Limb (tissue), 2 donors: ENCODE results near the gene UBE2B.
"Not testable (repeated sequence)": the region's sequence is repeated elsewhere in the genome, so short reads cannot be mapped to it uniquely, and the experiment has no call there.

Experiments
- DNase-seq, 2 donors: peaks; one replicate each; pipeline ENCODE4 v3.0.0-alpha.2; 2016; ENCODE audit errors: extremely low spot score in 2 of 2

The UBE2B gene

DNA sequence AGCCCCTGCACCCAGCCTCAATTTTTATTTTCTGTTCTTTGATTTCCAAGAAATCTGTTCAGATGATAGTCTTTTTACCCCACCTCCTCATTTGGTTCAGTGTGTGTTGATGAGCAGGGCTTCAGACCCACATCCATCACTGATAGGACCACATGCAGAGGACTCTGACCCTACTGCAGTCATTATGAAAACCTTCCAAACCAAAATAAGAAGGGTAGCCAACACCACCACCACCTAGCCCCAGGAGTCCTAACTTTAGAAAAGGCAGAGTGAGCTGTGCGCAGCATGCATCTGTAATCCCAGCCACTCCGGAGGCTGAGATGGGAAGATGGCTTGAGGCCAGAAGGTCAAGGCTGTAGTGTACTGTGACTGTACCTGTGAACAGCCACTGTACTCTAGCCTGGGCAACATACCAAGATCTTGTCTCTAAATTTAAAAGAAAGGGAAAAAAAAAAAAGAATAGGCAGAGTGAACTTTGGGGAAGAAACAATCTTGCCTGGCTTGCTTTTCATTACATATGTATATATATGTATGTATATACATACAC lies 27.3 kb downstream of the UBE2B start:
- DNase-seq: no peak

GRCh38 chr5:134403951-134404350 lies 32.6 kb downstream of the UBE2B start:
- DNase-seq: no peak

GRCh38 chr5:134406390-134406789 lies 35.0 kb downstream of the UBE2B start:
- no peak for DNase-seq

DNA sequence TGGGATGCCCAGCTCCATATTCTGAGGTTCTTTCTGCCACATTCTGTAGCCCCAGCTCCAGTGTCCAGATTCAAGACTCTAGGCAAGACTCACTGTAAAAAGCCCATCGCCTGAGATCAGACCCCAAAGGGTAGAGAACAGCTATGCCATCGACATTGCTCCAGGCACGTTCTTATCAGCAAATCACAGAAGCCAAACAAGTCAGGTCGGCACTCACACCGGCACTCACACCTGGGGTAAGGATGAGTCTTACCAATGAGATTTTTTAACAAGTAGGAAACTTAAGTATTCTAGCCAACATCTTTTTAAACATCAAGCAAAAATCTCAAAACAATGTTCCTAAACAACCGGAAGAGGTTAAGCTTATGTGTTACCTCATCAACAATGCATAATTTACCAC lies 38.0 kb downstream of the UBE2B start:
- no peak for DNase-seq

DNA sequence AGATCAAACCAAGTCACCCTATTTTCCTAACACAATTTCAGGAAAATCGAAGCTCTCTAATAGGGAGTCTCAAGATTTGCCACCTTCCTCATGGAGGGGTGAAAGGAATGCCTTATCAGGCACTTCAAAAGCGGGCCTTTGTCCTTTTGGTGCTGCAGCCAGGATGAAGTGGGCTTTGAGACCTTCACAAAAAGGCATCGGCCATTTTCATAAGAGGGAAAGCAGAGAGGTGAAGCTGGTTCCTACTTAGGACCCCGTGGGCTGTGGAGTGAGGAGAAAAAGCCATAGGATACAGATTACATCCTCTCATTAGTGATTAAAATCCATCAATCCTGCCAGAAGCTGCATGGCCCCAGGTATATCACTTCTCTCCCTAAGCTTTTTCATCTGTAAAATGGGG lies 39.5 kb downstream of the UBE2B start:
- no peak for DNase-seq

GRCh38 chr5:134411228-134411545 lies 39.8 kb downstream of the UBE2B start:
- no peak for DNase-seq

- peak; percentile 90 to 94 for DNase-seq
These were observed 40.3 kb downstream of the UBE2B start, which contains the start of gene CDKN2AIPNL for GRCh38 chr5:134411546-134412266. TSS of gene CDKN2AIPNL (minus strand) at chr5:134411881. CDS start at chr5:134411854, 27 bp downstream.

DNA sequence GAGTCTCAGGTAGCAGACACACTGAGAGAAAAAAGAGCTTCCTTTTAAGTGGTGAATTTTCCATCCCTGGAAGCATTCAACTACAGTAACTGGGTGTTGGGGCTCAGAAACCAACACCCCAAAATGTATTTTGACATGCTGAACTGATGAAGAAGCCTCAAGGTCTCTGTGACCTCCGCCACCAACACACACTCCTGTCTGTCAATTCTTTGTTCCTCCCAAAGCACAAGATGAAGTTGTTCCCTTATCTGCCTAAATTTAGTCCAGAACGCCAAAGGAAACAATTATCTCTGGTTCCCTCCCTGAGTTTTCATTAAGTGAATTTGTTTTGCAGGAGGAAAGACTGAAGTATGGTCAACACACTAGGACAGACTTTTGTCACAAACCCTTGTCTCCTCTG lies 41.7 kb downstream of the UBE2B start:
- no peak for DNase-seq

GRCh38 chr5:134417707-134418106 lies 46.3 kb downstream of the UBE2B start:
- no peak for DNase-seq

GRCh38 chr5:134418958-134419357 lies 47.6 kb downstream of the UBE2B start:
- DNase-seq: no peak

DNA sequence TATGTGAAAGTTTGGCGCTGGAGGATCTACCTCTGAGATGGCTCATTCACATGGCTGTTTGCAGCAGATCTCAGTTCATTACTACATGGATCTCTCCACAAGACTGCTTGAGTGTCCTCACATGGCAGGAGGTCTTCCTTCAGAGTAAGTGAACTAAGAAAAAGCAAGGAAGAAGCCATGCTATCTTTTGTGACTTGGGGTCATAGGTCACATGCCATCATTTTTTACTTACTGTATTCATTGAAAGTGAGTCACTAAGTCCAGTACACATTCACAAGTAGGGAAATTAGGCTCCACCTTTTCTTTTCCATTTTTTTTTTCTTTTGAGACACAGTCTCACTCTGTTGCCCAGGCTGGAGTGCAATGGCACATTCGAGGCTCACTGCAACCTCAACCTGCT lies 49.0 kb downstream of the UBE2B start:
- no peak for DNase-seq

- not testable (repeated sequence) for DNase-seq
These were observed 49.7 kb downstream of the UBE2B start for GRCh38 chr5:134421038-134421437.

GRCh38 chr5:134422791-134423365 lies 51.5 kb downstream of the UBE2B start:
- DNase-seq: no peak

GRCh38 chr5:134423376-134423775 lies 52.0 kb downstream of the UBE2B start:
- DNase-seq: no peak

DNA sequence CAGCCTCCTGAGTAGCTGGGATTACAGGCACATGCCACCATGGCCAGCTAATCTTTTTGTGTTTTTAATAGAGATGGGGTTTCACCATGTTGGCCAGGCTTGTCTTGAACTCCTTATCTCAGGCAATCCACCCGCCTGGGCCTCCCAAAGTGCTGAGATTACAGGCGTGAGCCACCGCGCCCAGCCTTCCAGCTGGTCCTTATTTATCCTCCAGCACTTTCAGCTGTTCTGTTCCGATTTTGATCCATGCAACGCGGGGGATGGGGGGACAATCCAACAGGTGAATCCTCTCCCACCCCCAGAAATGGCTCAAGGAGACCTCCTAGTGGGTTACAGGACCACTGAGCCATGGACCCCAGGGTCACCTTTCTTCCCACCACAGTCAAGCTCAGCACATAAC lies 55.0 kb downstream of the UBE2B start:
- DNase-seq: no peak

GRCh38 chr5:134427540-134428041 lies 56.2 kb downstream of the UBE2B start:
- no peak for DNase-seq

- no peak for DNase-seq
These were observed 58.7 kb downstream of the UBE2B start for GRCh38 chr5:134430001-134430569.

- no peak for DNase-seq
These were observed 60.8 kb downstream of the UBE2B start for GRCh38 chr5:134432174-134432573.

DNA sequence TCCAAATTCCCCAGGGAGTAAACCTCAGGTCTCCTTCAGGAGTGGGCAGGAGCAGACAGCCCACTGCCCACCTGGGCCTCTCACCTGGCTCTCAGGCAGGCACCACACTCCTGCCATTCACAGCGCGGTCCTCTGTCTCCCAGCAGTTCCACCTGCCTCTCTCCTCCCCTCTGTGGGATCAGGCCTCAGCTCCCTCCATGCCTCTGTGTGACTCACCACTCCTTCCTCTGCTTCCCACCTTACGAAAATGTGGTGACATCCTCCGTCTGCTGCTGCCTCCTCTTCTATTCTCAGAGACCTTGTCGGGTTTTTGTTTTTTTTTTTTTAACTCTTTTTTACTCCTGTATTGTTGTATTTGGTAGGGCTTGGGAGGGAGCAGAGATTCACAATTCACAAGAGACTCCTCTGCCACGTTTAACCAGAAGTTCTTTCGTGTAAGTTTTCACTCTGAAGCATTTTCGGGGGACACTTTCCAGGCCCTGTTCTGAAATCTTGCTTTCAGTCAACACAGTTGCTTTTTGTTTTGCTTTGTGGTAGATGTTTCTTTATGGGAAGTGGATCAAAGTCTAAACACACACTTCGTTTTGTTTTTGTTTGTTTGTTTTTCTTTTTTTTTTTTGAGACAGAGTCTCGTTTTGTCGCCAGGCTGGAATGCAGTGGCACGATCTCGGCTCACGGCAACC lies 61.4 kb downstream of the UBE2B start:
- DNase-seq: no peak

DNA sequence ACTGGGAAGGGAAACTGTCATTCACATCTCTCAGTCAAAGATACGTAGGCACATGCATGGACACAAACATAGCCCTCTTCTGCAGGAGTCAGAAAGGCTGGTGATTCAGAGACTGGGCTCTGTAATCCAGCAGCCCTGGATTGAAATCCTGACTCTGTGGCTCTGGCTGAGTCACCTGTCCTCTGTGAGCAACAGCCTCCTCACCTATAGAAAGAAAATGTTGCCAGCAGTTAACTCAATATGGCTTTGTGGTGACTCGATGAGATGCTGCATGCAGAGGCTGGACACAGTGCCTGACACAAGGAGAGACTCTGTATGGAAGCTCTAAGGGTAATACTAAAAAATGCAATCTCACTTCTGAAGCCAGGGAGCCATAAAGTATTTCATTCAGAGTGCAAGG lies 64.2 kb downstream of the UBE2B start:
- no peak for DNase-seq

DNA sequence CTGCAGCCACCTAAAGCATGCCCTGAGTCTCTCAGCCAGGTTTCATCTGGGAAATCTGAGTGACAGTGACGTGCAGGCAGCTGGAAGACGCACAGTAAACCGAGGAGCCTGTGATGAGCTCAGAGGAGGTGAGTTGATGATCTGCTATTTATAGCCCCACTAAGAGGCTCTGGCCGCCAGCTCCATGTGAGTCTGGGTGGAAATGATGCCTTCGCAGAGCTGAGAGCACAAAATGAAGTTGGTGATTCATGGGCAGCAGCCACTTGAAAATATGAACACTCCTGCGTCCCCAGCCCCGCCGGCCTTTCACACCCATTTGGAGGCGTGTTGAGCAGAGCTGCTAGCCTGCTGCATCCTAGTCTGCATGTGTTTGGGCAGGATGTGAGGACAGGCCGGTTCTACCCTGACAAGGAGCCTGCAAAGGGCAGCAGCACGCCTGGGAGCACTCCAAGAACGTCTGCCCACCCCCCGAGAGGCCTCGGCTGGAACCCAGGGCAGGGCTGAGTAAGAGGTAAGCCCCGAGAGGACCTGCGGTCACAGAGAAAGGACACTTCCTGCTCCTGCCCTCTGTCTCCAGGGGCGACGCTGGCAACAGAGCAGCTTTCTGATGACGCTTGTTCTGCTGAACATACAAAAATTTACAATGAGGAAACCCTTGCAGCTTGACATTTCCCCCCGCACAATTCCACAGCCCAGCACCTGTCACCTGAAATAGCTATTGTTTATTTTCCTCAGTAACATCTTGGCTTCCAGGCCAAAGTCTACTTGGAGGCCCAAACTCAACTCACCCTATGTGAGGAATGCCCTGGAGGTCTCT lies 65.4 kb downstream of the UBE2B start:
- peak; percentile 6 to 33 for DNase-seq
